GM23338 (cell line): Measurements from ENCODE around the gene PSMA5. TPM values are rescaled to one million over a fixed set of nuclear protein-coding genes. Genes with fewer than 3 reads are reported as not detected.

Experiments
- ATAC-seq: fragments of 200-7000 bp; cut with Tn5 transposase; 3 replicates; pipeline ENCODE4 v1.9.1; 2020
- DNase-seq: peaks from one replicate; pipeline ENCODE4 v3.0.0-alpha.2; 2015; ENCODE audit warnings: low spot score
- H2AFZ ChIP-seq: fragments of 200-600 bp; sonication (generic); 2 replicates; pipeline ENCODE4 v1.8.0; 2016; ENCODE audit warnings: antibody characterized with exemption, mild to moderate bottlenecking, moderate library complexity
- H3F3A ChIP-seq: fragments of 200-600 bp; sonication (generic); replicated peaks from 2 replicates; pipeline ENCODE4 v1.8.0; 2017; ENCODE audit warnings: antibody characterized with exemption, mixed run types, low read depth
- H3K27ac ChIP-seq: fragments of 200-600 bp; sonication (generic); 2 replicates; pipeline ENCODE4 v1.6.1; 2016; ENCODE audit warnings: low read depth
- H3K27me3 ChIP-seq: fragments of 200-600 bp; sonication (generic); 2 replicates; pipeline ENCODE4 v1.8.0; 2016; ENCODE audit warnings: mild to moderate bottlenecking, mixed run types, moderate library complexity; ENCODE audit not compliant: insufficient read depth
- H3K36me3 ChIP-seq: fragments of 200-600 bp; sonication (generic); 2 replicates; pipeline ENCODE4 v1.8.0; 2016; ENCODE audit warnings: mild to moderate bottlenecking; ENCODE audit not compliant: insufficient read depth
- H3K4me1 ChIP-seq: fragments of 200-600 bp; sonication (generic); 2 replicates; pipeline ENCODE4 v1.8.0; 2016; ENCODE audit warnings: mild to moderate bottlenecking, moderate library complexity; ENCODE audit not compliant: insufficient read depth
- H3K4me2 ChIP-seq: fragments of 200-600 bp; sonication (generic); 2 replicates; pipeline ENCODE4 v1.7.1; 2017; ENCODE audit warnings: mixed run types
- H3K4me3 ChIP-seq: fragments of 200-600 bp; sonication (generic); 2 replicates; pipeline ENCODE4 v1.6.1; 2016; ENCODE audit warnings: mixed run types
- H3K79me2 ChIP-seq: fragments of 200-600 bp; sonication (generic); replicated peaks from 2 replicates; pipeline ENCODE4 v1.8.0; 2017; ENCODE audit warnings: mild to moderate bottlenecking; ENCODE audit not compliant: insufficient read depth
- H3K9me2 ChIP-seq: fragments of 200-600 bp; sonication (generic); 2 replicates; pipeline ENCODE4 v1.8.0; 2017; ENCODE audit not compliant: insufficient read depth
- H4K20me1 ChIP-seq: fragments of 200-600 bp; sonication (generic); replicated peaks from 2 replicates; pipeline ENCODE4 v1.8.0; 2017; ENCODE audit warnings: mild to moderate bottlenecking; ENCODE audit not compliant: insufficient read depth
- H3K27ac Mint-ChIP-seq: 2 replicates; pipeline ENCODE4 v1.8.0; 2020; ENCODE audit warnings: inconsistent platforms, mild to moderate bottlenecking, moderate library complexity, mixed read lengths
- H3K27me3 Mint-ChIP-seq: 3 replicates; pipeline ENCODE4 v1.8.0; 2022; ENCODE audit warnings: low read depth, mild to moderate bottlenecking, moderate library complexity, mixed read lengths, inconsistent platforms; ENCODE audit not compliant: insufficient read depth, poor library complexity
- H3K36me3 Mint-ChIP-seq: 3 replicates; pipeline ENCODE4 v1.8.0; 2021; ENCODE audit warnings: low read depth, mild to moderate bottlenecking, inconsistent platforms, moderate library complexity, mixed read lengths
- H3K4me1 Mint-ChIP-seq: 3 replicates; pipeline ENCODE4 v1.8.0; 2020; ENCODE audit warnings: mild to moderate bottlenecking, inconsistent platforms, mixed read lengths
- H3K4me3 Mint-ChIP-seq: 3 replicates; pipeline ENCODE4 v1.8.0; 2021; ENCODE audit warnings: moderate library complexity, mild to moderate bottlenecking, inconsistent platforms, mixed read lengths
- H3K9me3 Mint-ChIP-seq: 3 replicates; pipeline ENCODE4 v1.8.0; 2020; ENCODE audit warnings: moderate library complexity, mild to moderate bottlenecking, inconsistent platforms, mixed read lengths
- EZH2 ChIP-seq: fragments of 200-600 bp; sonication (generic); IDR thresholded peaks from one replicate; pipeline ENCODE4 v1.8.0; 2017; ENCODE audit warnings: antibody characterized with exemption, mild to moderate bottlenecking, low read depth; ENCODE audit not compliant: unreplicated experiment
- EZH2phosphoT487 ChIP-seq: fragments of 200-600 bp; sonication (generic); IDR thresholded peaks from one replicate; pipeline ENCODE4 v1.8.1; 2018; ENCODE audit warnings: antibody characterized with exemption; ENCODE audit not compliant: unreplicated experiment
- JUNB ChIP-seq: IDR thresholded peaks from one replicate; pipeline ENCODE4 v1.6.1; 2016; ENCODE audit warnings: antibody characterized with exemption; ENCODE audit not compliant: unreplicated experiment
- POLR2AphosphoS5 ChIP-seq: IDR thresholded peaks from 2 replicates; pipeline ENCODE4 v1.6.1; 2016; ENCODE audit warnings: antibody characterized with exemption, low read depth
- STAT1 ChIP-seq: IDR thresholded peaks from one replicate; pipeline ENCODE4 v1.6.1; 2016; ENCODE audit warnings: antibody characterized with exemption; ENCODE audit not compliant: unreplicated experiment
- ZNF114 ChIP-seq: fragments of 250-450 bp; sonication (Bioruptor Pico); IDR thresholded peaks from 2 replicates; pipeline ENCODE4 v1.5.0; 2020; ENCODE audit warnings: mild to moderate bottlenecking, moderate library complexity
- polyA plus RNA-seq: library from polyadenylated mRNA; unstranded; fragments of >200 nt; fragmentation: Nextera tagmentation; extraction: Ambion mirVana; gene quantifications from 2 replicates; pipeline ENCODE4 v1.2.1, GENCODE V29; 2016
- total RNA-seq: library from RNA; depleted of rRNA; stranded (reverse); fragments of >200 nt; shearing (Covaris generic); gene quantifications from 2 replicates; pipeline ENCODE4 v1.2.3, GENCODE V29; 2014
- TF ChIP-seq, protein P1 (sequence below): IDR thresholded peaks from one replicate; pipeline ENCODE4 v1.6.1; 2018; ENCODE audit warnings: antibody characterized with exemption; ENCODE audit not compliant: unreplicated experiment
- TF ChIP-seq, protein P2 (sequence below): fragments of 250-450 bp; sonication (Bioruptor Pico); IDR thresholded peaks from 2 replicates; pipeline ENCODE4 v1.5.0; 2020; ENCODE audit warnings: mild to moderate bottlenecking, moderate library complexity
- TF ChIP-seq, protein P3 (sequence below), 2 experiments: fragments of 200-600 bp in 1 of 2; sonication (generic) in 1 of 2; conservative IDR thresholded peaks; 2 replicates each; pipeline versions ENCODE4 v1.5.1 to v1.6.1; 2016 to 2017; ENCODE audit warnings: antibody characterized with exemption in 2 of 2, low read depth in 2 of 2, mild to moderate bottlenecking in 2 of 2, moderate library complexity in 1 of 2
- TF ChIP-seq, protein P4 (sequence below): IDR thresholded peaks from 2 replicates; pipeline ENCODE4 v1.6.1; 2016; ENCODE audit warnings: antibody characterized with exemption

The PSMA5 gene
- total and polyA plus RNA-seq, 2 experiments from 2014 or later: 104 to 126 TPM

DNA sequence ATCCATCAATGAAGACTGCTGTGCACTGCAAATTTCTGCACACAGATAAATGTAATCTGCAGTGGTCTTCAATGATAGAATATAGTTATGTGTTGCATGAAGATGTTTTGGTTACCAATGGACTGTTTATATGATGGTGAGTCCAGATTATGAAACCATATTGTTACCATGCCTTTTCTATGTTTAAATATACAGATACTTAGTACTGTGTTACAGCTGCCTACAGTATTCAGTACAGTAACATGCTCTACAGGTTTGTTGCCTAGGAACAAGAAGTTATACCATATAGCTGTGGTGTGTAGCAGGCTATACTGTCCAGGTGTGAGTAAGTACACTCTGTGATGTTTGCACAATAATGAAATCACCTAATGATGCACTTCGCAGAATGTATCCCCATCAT, 69.3 kb downstream of the PSMA5 start (continued):
- TF ChIP-seq, protein P1, sequence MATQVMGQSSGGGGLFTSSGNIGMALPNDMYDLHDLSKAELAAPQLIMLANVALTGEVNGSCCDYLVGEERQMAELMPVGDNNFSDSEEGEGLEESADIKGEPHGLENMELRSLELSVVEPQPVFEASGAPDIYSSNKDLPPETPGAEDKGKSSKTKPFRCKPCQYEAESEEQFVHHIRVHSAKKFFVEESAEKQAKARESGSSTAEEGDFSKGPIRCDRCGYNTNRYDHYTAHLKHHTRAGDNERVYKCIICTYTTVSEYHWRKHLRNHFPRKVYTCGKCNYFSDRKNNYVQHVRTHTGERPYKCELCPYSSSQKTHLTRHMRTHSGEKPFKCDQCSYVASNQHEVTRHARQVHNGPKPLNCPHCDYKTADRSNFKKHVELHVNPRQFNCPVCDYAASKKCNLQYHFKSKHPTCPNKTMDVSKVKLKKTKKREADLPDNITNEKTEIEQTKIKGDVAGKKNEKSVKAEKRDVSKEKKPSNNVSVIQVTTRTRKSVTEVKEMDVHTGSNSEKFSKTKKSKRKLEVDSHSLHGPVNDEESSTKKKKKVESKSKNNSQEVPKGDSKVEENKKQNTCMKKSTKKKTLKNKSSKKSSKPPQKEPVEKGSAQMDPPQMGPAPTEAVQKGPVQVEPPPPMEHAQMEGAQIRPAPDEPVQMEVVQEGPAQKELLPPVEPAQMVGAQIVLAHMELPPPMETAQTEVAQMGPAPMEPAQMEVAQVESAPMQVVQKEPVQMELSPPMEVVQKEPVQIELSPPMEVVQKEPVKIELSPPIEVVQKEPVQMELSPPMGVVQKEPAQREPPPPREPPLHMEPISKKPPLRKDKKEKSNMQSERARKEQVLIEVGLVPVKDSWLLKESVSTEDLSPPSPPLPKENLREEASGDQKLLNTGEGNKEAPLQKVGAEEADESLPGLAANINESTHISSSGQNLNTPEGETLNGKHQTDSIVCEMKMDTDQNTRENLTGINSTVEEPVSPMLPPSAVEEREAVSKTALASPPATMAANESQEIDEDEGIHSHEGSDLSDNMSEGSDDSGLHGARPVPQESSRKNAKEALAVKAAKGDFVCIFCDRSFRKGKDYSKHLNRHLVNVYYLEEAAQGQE: no peak
- TF ChIP-seq, protein P2, sequence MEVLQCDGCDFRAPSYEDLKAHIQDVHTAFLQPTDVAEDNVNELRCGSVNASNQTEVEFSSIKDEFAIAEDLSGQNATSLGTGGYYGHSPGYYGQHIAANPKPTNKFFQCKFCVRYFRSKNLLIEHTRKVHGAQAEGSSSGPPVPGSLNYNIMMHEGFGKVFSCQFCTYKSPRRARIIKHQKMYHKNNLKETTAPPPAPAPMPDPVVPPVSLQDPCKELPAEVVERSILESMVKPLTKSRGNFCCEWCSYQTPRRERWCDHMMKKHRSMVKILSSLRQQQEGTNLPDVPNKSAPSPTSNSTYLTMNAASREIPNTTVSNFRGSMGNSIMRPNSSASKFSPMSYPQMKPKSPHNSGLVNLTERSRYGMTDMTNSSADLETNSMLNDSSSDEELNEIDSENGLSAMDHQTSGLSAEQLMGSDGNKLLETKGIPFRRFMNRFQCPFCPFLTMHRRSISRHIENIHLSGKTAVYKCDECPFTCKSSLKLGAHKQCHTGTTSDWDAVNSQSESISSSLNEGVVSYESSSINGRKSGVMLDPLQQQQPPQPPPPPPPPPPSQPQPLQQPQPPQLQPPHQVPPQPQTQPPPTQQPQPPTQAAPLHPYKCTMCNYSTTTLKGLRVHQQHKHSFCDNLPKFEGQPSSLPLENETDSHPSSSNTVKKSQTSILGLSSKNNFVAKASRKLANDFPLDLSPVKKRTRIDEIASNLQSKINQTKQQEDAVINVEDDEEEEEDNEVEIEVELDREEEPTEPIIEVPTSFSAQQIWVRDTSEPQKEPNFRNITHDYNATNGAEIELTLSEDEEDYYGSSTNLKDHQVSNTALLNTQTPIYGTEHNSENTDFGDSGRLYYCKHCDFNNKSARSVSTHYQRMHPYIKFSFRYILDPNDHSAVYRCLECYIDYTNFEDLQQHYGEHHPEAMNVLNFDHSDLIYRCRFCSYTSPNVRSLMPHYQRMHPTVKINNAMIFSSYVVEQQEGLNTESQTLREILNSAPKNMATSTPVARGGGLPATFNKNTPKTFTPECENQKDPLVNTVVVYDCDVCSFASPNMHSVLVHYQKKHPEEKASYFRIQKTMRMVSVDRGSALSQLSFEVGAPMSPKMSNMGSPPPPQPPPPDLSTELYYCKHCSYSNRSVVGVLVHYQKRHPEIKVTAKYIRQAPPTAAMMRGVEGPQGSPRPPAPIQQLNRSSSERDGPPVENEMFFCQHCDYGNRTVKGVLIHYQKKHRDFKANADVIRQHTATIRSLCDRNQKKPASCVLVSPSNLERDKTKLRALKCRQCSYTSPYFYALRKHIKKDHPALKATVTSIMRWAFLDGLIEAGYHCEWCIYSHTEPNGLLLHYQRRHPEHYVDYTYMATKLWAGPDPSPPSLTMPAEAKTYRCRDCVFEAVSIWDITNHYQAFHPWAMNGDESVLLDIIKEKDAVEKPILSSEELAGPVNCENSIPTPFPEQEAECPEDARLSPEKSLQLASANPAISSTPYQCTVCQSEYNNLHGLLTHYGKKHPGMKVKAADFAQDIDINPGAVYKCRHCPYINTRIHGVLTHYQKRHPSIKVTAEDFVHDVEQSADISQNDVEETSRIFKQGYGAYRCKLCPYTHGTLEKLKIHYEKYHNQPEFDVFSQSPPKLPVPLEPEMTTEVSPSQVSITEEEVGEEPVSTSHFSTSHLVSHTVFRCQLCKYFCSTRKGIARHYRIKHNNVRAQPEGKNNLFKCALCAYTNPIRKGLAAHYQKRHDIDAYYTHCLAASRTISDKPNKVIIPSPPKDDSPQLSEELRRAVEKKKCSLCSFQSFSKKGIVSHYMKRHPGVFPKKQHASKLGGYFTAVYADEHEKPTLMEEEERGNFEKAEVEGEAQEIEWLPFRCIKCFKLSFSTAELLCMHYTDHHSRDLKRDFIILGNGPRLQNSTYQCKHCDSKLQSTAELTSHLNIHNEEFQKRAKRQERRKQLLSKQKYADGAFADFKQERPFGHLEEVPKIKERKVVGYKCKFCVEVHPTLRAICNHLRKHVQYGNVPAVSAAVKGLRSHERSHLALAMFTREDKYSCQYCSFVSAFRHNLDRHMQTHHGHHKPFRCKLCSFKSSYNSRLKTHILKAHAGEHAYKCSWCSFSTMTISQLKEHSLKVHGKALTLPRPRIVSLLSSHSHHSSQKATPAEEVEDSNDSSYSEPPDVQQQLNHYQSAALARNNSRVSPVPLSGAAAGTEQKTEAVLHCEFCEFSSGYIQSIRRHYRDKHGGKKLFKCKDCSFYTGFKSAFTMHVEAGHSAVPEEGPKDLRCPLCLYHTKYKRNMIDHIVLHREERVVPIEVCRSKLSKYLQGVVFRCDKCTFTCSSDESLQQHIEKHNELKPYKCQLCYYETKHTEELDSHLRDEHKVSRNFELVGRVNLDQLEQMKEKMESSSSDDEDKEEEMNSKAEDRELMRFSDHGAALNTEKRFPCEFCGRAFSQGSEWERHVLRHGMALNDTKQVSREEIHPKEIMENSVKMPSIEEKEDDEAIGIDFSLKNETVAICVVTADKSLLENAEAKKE (CRISPR knock-in tag): no peak

DNA sequence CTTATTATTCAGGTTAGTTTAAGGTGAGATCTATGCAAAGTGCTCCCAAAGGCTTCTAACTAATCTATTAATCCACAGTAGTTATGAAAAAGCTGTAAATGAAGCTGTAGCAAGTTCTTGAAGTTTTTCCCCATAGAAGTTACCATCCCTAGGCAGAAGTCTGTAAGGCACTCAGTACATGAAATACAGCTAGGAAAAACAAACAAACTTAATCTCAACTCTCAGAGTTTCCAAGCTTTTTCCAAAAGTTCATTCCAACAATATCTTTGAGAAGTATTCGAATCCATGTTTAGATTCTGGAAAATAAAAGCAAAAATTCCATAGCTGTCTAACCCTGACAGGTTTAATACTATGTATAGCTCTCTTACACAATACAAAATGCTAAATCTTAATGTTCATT, 69.7 kb downstream of the PSMA5 start:
- Histone ChIP-seq H2AFZ (no peak overlapping the region), H3K4me1 (peaks cover 7% of the 10 kb centered on the region; the same call in 1 of the 2 replicates), H3K27me3 (no peaks in the 10 kb centered on the region), H3K36me3 (no peaks in the 10 kb centered on the region), H4K20me1 (no peaks in the 10 kb centered on the region; the same call in 1 of the 2 replicates), H3K9me2 (no peaks in the 10 kb centered on the region; the same call in 1 of the 2 replicates), H3K27ac (0 out of 2 replicates have a peak overlapping the region, but pooled peaks have one; percentile 11), H3K79me2 (no peaks in the 10 kb centered on the region), H3K4me2 (no peak overlapping the region), H3F3A (no peaks in the 10 kb centered on the region), H3K4me3 (no peak overlapping the region)
- ATAC-seq (no peak), DNase-seq (no peak)
- H3K27ac Mint-ChIP-seq: no peak overlapping the region
- H3K4me3 Mint-ChIP-seq: no peak overlapping the region
- peaks cover 15% of the 10 kb centered on the region for H3K4me1 Mint-ChIP-seq
- no peaks in the 10 kb centered on the region for H3K9me3 Mint-ChIP-seq
- H3K36me3 Mint-ChIP-seq: peaks cover 15% of the 10 kb centered on the region; the same call in 2 of the 3 replicates
- no peaks in the 10 kb centered on the region for H3K27me3 Mint-ChIP-seq
- TF ChIP-seq ZNF114 (no peak), STAT1 (no peak), EZH2phosphoT487 (no peak), POLR2AphosphoS5 (no peak), JUNB (no peak), EZH2 (no peak)
- TF ChIP-seq, protein P3, sequence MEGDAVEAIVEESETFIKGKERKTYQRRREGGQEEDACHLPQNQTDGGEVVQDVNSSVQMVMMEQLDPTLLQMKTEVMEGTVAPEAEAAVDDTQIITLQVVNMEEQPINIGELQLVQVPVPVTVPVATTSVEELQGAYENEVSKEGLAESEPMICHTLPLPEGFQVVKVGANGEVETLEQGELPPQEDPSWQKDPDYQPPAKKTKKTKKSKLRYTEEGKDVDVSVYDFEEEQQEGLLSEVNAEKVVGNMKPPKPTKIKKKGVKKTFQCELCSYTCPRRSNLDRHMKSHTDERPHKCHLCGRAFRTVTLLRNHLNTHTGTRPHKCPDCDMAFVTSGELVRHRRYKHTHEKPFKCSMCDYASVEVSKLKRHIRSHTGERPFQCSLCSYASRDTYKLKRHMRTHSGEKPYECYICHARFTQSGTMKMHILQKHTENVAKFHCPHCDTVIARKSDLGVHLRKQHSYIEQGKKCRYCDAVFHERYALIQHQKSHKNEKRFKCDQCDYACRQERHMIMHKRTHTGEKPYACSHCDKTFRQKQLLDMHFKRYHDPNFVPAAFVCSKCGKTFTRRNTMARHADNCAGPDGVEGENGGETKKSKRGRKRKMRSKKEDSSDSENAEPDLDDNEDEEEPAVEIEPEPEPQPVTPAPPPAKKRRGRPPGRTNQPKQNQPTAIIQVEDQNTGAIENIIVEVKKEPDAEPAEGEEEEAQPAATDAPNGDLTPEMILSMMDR (conservative IDR thresholded peaks at IDR 0.05; ENCODE audit: low read depth in 2 of 2): no peak
- TF ChIP-seq, protein P4, sequence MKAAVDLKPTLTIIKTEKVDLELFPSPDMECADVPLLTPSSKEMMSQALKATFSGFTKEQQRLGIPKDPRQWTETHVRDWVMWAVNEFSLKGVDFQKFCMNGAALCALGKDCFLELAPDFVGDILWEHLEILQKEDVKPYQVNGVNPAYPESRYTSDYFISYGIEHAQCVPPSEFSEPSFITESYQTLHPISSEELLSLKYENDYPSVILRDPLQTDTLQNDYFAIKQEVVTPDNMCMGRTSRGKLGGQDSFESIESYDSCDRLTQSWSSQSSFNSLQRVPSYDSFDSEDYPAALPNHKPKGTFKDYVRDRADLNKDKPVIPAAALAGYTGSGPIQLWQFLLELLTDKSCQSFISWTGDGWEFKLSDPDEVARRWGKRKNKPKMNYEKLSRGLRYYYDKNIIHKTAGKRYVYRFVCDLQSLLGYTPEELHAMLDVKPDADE: no peak
